ENCODE measurements around the gene BACH2.

- TF ChIP-seq, protein P1, sequence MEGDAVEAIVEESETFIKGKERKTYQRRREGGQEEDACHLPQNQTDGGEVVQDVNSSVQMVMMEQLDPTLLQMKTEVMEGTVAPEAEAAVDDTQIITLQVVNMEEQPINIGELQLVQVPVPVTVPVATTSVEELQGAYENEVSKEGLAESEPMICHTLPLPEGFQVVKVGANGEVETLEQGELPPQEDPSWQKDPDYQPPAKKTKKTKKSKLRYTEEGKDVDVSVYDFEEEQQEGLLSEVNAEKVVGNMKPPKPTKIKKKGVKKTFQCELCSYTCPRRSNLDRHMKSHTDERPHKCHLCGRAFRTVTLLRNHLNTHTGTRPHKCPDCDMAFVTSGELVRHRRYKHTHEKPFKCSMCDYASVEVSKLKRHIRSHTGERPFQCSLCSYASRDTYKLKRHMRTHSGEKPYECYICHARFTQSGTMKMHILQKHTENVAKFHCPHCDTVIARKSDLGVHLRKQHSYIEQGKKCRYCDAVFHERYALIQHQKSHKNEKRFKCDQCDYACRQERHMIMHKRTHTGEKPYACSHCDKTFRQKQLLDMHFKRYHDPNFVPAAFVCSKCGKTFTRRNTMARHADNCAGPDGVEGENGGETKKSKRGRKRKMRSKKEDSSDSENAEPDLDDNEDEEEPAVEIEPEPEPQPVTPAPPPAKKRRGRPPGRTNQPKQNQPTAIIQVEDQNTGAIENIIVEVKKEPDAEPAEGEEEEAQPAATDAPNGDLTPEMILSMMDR (IDR thresholded peaks at IDR 0.05; ENCODE audit: poor library complexity, severe bottlenecking) = no peak
- TF ChIP-seq EP300 (conservative IDR thresholded peaks at IDR 0.05; ENCODE audit: poor library complexity, severe bottlenecking) (no peak), POLR2AphosphoS5 (IDR thresholded peaks at IDR 0.05) (no peak)
Measured at GRCh38 chr6:90053614-90054013, 243.0 kb downstream of the BACH2 start.
